PFSK-1 (cell line): Measurements from ENCODE around the gene TMEM119.

Experiments used
- POLR2AphosphoS5 ChIP-seq: IDR thresholded peaks from 2 replicates; pipeline ENCODE4 v1.6.1; 2012; ENCODE audit warnings: low read depth, mild to moderate bottlenecking, control low read depth, low read length, moderate library complexity
- TF ChIP-seq, protein P1 (sequence below), 2 experiments: IDR thresholded peaks; 2 replicates each; pipeline versions ENCODE4 v1.6.1 to v1.8.0; 2011 to 2012; ENCODE audit warnings: low read depth in 2 of 2, low read length in 2 of 2, control low read depth in 1 of 2, inconsistent platforms in 1 of 2, mild to moderate bottlenecking in 1 of 2, moderate library complexity in 1 of 2; ENCODE audit not compliant: insufficient read depth in 1 of 2

DNA sequence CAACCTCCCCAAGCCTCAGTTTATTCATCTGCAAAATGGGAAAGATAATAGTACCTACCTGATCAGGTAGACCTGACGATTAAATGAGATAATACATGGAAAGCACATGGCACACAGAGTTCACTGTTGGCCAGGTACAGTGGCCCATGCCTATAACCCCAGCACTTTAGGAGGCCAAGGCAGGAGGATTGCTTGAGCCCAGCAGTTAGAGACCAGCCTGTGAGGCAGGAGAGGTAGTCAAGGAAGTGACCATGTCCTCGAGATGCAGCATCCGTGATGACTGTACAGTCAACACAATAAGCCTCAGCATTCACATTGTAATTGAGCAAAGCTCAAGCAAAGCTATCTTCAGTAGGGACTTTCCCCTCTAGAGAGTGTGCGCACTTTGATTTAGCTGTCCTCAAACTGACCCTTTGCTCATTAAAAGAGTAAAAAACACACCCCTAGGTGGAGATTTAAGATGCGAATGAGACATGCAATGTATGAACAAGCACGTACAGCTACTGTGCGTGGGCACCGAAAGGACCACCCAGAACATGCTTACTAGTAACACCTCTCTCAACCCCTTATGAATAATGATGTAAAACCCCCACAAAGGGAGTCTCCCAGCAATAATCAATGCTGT lies 25.6 kb downstream of the TMEM119 start:
- TF ChIP-seq, protein P1, sequence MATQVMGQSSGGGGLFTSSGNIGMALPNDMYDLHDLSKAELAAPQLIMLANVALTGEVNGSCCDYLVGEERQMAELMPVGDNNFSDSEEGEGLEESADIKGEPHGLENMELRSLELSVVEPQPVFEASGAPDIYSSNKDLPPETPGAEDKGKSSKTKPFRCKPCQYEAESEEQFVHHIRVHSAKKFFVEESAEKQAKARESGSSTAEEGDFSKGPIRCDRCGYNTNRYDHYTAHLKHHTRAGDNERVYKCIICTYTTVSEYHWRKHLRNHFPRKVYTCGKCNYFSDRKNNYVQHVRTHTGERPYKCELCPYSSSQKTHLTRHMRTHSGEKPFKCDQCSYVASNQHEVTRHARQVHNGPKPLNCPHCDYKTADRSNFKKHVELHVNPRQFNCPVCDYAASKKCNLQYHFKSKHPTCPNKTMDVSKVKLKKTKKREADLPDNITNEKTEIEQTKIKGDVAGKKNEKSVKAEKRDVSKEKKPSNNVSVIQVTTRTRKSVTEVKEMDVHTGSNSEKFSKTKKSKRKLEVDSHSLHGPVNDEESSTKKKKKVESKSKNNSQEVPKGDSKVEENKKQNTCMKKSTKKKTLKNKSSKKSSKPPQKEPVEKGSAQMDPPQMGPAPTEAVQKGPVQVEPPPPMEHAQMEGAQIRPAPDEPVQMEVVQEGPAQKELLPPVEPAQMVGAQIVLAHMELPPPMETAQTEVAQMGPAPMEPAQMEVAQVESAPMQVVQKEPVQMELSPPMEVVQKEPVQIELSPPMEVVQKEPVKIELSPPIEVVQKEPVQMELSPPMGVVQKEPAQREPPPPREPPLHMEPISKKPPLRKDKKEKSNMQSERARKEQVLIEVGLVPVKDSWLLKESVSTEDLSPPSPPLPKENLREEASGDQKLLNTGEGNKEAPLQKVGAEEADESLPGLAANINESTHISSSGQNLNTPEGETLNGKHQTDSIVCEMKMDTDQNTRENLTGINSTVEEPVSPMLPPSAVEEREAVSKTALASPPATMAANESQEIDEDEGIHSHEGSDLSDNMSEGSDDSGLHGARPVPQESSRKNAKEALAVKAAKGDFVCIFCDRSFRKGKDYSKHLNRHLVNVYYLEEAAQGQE (IDR thresholded peaks at IDR 0.05; ENCODE audit: insufficient read depth in 1 of 2, low read depth in 2 of 2, low read length in 2 of 2), result no peak
- no peak for TF ChIP-seq POLR2AphosphoS5
